AG08395 (cell line): ENCODE measurements around the gene MYOZ3.
A peak's percentile ranks its signal among the peaks of the same experiment; 100 is the strongest.

ENCODE experiments used
- DNase-seq: peaks from one replicate; pipeline ENCODE4 v3.0.0; 2012; ENCODE audit warnings: mixed read lengths, low spot score

The MYOZ3 gene

DNA sequence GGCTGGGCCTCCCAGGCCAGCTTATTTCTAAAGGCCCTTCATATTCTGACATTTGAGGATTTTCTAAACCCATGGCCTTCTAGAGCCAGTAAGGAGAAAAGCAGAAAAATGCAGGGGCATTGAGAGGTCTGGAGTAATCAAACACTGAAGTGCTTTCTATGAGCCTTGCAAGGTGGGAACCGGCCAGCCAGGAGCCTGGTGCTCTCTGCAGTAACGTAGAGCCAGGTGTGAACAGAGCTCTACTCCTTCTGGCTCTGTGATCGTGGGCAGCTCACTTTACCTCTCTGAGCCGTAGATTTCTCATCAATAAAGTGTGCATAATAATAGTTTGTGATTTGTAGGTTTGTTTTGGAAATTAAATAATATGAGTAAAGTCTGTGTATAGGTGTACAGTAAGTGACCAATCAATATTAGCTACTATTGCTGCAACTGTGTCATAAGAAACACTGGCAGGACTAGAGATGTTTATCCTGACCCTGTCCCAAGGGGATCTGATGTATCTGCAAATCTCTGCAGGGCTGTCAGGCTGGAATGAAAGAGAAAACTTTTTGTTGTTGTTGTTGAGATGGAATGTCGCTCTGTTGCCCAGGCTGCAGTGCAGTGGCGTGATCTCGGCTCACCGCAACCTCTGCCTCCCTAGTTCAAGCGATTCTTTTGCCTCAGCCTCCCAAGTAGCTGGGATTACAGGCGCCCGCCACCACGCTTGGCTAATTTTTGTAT lies 17.9 kb upstream of the MYOZ3 start:
- DNase-seq, result no peak

DNA sequence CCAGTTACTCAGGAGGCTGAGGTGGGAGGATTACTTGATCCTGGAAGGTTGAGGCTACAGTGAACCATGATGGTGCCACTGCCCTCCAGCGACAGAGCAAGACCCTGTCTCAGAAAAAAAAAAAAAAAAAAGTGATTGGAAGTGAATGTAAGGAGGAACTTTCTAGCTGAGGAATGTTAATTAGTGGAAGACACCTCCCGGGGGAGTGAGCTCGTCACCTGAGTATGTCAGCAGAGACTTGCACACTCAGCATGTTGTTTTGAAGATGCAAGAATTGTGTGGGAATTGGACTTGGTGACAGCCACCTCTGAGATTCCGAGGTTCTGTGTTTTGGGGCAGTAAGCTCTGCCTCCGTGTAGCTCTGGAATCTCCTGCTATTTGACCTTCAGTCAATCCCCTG lies 17.0 kb upstream of the MYOZ3 start:
- DNase-seq, result no peak

DNA sequence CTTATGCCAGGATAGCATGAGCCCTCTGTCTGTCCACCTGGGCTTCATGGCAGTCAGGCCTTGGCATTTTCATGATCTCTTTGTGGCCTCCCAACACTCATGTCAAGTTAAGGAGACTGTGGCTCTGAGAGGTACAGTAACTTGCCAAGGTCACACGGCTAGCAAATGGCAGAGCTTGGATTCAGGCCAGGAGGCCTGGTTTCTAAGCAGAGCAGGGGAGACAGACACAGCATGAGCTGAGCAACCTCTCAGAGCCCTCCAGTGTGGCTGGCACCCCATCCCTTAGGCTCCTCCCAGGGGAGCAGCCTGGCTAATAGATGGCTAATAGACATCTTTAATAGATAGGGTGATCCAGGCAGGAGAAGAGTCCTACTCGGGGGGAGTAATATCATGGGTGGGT lies 16.5 kb upstream of the MYOZ3 start:
- DNase-seq, result no peak

DNA sequence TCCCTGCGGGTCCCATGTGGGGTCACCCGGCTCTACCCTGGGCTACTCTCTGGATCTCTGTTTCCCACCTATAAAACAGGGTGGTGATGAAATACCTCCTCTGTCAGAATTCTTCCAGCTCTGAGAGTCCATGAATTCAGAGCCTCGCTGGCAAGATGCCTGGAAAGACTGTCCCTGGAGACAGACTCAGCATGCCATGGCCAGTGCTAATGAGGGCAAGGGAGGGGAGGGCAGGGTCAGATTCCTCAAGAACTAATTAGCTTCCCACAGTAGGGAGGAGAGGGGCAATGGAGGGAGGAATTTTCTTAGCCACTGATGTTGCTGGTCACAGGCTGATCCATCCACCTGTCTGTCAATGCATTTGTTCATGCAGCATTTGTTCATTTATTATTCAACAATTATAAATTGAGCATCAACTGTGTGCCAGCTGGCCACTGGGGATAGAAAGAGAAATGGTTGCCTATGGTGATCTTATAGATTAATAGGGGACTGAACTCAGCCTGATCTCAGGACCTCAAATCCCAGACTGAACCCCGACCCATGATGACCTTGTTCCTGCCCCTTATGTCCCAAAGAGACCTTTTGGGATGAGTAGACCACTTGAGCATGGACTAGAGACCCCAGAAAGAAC lies 15.9 kb upstream of the MYOZ3 start:
- peak; percentile 91 for DNase-seq

DNA sequence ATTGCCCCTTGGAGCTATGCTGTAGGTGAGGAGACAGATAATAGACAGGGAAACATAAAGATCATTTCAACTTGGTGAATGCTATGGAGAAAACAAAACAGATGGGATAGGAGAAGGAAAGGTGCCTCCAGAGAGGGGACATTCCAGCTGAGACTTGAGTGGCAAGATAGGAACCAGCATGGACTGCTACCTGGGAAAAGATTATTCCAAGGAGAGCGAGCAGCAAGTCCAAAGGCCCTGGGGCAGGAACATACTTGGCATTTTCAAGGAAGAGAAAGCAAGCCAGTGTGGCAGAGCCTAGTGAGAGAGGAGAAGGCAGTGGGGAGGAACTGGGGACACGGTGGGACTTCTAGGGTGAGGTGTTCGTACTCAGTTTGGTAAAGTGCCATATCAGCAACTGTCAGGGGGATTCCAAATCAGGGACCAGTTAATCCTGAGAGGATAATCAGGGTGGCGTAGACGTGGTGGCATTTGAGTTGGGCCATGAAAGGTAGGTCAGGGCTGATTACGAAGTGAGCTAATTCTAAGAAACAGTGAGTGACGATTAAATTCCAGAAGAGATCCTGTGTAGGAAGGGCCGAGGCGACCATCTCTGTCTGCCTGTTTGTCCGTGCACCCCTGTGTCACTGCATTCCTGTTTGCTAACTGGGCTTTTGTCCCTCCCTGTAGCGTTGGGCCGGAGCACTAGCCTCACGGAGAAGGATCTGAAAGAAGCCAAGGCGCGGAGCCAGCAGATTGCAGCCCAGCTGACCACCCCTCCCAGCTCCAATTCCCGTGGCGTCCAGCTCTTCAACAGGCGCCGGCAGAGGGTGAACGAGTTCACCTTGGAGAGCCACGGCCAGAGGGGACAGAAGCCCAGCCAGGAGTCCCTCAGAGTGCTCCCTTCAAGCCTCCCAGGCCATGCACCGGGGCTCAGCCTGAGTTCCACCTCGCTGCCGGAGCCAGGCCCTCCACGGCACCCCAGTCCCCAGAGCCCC lies 13.5 kb upstream of the MYOZ3 start:
- no peak for DNase-seq

DNA sequence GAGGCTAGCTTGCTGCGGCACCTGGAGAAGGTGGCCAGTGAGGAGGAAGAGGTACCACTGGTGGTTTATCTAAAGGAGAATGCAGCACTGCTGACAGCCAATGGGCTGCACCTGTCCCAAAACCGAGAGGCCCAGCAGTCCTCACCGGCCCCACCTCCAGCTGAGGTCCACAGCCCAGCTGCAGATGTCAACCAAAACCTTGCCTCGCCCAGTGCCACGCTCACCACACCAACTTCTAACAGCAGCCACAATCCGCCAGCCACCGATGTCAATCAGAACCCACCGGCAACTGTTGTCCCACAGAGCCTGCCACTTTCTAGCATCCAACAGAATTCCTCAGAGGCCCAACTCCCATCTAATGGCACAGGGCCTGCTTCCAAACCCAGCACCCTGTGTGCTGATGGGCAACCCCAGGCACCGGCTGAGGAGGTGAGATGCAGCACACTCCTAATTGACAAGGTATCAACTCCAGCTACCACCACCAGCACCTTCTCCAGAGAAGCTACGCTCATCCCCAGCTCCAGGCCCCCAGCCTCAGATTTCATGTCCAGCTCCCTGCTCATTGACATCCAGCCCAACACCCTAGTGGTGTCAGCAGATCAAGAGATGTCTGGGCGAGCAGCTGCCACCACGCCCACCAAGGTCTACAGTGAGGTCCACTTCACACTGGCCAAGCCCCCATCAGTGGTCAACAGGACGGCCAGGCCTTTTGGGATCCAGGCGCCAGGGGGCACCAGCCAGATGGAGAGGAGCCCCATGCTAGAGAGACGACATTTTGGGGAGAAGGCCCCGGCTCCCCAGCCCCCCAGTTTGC lies 12.6 kb upstream of the MYOZ3 start:
- no peak for DNase-seq

DNA sequence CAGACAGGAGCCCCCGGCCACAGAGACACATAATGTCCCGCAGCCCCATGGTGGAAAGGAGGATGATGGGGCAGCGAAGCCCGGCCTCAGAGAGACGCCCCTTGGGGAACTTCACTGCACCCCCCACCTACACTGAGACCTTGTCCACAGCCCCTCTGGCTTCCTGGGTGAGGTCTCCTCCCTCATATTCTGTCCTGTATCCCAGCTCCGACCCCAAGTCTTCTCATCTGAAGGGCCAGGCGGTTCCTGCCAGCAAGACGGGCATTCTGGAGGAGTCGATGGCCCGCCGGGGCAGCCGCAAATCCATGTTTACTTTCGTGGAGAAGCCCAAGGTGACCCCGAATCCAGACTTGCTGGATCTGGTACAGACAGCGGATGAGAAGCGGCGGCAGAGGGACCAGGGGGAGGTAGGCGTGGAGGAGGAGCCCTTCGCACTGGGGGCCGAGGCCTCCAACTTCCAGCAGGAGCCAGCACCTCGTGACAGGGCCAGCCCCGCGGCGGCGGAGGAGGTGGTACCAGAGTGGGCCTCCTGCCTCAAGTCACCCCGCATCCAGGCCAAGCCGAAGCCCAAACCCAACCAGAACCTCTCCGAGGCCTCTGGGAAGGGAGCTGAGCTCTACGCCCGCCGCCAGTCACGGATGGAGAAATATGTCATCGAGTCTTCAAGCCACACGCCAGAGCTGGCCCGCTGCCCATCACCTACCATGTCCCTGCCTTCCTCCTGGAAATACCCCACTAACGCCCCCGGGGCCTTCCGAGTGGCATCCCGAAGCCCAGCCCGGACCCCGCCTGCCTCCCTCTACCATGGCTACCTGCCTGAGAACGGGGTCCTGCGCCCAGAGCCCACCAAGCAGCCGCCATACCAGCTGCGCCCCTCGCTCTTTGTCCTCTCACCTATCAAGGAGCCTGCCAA lies 11.7 kb upstream of the MYOZ3 start:
- DNase-seq, result no peak

DNA sequence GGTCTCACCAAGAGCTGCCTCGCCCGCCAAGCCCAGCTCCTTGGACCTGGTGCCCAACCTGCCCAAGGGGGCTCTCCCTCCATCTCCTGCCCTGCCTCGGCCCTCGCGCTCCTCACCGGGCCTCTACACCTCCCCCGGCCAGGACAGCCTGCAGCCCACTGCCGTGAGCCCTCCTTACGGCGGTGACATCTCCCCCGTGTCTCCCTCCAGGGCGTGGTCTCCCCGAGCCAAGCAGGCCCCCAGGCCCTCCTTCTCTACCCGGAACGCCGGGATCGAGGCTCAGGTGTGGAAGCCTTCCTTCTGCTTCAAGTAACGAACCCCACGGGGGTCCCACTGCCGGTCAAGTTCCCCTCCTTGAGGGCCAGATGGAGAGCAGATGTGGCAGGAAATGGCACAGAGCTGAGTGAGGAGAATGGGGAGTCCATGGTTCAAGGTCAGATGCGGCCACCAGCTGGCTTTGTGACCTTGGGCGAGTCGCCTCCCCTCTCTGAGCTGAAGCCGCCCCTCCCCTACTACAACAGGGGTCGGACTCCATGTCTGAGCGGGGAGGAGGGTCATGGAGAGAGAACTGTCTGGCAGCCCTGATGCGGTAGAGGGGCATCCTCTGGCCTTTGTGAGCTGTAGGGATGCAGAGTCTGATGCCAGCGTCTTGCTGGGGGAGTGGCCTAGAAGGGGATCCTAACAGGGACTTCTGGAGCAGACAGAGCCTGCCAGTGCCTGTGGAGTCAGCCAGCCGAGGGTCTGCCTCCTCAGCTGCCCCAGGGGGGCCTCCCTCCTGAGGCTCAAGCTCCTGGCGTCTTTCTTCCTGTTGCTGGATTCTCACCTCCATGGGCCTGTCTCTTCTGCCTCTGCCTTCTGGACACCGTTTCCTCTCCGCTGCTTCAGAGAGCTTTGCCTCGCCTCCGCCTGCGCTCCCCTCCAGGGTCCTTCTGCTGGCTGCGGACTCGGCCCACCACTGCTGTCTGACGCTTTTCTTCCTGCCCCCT lies 10.7 kb upstream of the MYOZ3 start:
- DNase-seq, result no peak

DNA sequence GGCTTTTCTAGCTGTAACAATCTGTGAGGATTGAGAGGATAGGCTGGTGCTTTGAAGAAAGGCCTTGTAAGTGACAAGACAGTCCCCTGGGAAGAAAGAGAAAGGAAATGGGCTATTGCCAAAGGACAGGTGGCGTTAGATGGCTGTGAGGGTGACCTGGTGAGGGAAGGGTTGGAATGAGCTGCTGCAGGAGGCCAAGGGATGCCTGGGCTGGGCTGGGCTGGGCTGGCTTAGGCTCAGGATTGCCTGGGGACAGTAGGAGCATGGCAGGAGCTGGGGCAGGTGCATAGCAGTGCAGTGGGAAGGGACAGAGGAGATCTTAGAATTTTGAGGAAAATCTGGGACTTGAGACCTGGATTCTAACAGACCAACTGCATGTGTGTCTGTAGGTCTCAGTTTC lies 9.7 kb upstream of the MYOZ3 start:
- no peak for DNase-seq

DNA sequence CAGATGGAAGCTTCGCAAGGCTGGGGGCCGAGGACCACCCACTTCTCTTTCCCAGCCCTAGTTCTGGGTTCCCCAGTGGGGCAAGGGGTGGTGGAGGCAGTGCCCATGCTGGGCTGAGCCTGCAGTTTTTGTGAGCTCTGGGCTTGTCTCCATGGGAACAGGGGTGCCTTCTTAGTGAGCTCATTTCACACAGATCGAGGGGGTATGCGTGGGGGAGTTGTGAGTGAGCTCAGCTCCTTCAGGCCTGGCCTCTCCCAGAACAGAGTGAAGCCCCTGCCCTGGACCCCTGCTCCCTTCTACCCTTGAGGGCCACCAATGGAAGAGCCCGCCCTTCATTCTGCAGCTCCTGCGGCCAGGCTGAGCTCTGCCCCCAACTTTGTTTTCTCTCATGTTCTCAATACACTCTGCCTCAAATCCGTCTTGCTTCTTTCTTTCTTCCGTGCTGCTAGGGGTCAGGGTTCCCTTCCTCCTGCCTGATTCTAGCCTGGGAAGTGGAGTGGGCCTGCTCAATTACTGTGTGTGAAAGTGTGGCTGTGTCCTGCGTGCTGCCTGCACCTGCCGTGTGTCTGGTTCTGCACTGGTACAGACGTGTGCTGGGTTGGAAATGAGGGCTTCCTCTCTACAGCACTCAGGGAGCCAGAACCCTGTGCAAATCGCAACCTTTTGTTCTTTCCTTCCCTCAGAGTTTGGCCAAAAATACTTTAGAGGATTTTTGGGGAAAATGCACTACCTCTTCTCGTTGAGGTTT lies 9.0 kb upstream of the MYOZ3 start:
- DNase-seq, result no peak

DNA sequence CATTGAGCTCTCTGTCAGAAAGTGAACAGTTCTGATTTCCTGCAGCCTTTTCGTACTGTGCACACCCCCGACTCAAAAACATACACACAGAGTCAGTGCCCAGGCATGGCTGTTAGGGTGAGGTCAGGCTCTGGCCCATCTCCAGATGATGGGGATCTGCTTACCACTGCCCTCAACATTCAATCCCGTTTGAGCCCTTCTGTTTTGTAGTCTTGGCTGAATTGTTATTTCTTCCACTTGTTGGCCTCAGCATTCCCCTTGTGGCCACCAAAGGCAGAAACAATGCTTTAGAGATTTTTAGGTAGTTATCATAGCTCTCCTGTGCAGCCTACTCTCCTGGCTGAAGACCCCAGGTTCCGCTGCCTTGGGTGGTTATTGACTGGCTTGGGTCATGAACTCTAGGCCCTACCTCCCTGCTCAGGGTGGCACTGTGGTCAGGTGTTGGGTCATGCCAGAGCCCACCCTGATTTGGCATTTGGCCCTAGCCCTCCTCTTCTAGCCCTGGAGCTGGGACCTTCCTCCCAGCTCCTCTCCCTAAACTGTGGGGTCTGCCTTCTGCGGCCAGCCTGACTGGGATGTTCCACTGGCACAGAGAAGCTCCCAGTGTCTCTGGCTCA lies 7.8 kb upstream of the MYOZ3 start:
- DNase-seq, result peak; percentile 66

DNA sequence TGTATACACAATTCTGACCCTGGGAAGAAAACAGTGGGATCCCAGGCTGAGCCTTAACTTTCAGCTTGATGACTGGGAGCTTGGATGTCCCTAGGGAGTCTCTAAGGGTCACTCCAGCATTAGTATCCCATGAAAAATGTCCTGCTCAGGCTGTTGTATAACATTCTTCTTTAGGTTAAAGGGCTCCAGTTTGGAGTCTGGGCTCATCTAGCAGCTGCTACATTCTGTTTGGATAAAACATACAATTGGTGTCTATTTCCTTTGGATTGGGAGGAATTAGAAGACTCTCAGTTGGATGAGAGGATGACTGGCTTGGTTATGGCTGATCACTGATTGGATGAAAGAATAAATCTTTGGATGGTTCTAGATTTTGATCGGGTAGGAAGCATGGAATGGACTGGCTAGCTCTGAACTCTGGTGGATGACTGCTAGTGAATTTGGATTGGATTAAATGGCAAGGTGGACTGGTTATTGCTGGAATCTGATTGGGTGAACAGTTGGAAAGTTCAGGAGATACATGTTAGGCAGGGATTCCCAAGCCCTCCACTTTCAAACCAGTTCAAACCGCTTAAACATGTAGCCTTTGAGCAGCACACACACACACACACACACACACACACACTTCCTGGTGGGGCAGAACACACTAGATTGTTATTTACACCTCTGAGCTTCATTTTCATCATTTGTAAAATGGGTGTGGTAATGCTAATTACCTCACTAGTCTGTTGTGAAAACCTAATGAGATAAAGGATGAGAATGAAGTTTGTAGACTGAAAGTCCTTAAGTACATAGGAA lies 7.1 kb upstream of the MYOZ3 start:
- DNase-seq, result no peak

DNA sequence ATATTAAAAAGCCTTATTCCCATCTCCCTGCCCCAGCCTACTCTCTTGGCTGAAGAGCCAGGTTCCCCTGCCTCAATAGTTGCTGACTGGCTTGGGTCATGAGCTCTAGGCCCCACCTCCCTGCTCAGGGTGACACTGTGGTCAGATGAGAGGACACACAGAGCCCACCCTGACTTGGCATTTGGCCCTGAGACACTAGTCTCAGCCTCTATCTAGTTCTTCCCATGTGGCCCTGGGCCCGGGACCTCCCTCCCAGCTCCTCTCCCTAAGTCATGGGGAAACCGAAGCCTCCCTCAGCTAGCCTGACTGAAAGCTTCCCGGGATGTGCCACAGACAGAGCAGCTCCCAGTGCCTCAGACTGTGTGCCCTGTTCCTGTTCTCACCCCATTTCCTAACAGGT lies 5.8 kb upstream of the MYOZ3 start:
- no peak for DNase-seq

DNA sequence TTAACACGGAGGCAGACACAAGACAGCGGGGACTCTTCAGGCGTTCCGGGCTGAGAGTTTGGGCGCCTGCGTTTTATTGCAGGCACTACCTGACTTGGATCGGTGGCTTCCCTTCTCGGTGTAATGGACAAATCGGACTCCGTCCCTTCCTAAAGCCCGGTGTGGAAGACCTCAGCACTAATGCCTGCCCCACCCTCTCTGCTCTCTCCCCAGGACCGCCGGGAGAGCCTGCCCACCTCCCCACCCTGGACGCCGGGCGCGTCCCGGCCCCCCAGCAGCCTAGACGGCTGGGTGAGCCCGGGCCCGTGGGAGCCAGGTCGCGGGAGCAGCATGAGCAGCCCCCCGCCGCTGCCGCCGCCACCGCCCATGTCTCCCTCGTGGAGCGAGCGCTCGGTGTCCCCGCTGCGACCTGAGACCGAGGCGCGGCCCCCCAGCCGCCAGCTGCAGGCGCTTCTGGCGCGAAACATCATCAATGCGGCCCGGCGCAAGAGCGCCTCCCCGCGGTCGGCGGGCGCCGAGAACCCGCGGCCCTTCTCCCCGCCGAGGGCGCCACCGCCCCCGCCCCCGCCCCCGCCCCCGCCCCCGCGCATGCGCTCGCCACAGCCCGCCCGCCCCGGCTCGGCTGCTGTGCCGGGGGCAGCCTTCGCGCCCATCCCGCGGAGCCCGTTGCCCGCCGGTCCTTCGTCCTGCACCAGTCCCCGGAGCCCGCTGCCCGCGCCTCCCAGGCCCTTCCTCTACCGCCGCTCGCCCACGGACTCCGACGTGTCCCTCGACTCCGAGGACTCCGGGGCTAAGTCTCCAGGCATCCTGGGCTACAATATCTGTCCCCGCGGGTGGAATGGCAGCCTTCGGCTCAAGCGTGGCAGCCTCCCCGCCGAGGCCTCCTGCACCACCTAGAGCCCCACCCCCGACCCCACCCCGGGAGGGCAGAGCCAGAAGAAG lies 4.6 kb upstream of the MYOZ3 start:
- peak; percentile 96 for DNase-seq

DNA sequence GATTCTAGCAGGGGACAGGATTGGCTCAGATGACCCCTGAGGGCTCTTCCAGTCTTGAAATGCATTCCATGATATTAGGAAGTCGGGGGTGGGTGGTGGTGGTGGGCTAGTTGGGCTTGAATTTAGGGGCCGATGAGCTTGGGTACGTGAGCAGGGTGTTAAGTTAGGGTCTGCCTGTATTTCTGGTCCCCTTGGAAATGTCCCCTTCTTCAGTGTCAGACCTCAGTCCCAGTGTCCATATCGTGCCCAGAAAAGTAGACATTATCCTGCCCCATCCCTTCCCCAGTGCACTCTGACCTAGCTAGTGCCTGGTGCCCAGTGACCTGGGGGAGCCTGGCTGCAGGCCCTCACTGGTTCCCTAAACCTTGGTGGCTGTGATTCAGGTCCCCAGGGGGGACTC lies 2.9 kb upstream of the MYOZ3 start:
- no peak for DNase-seq

DNA sequence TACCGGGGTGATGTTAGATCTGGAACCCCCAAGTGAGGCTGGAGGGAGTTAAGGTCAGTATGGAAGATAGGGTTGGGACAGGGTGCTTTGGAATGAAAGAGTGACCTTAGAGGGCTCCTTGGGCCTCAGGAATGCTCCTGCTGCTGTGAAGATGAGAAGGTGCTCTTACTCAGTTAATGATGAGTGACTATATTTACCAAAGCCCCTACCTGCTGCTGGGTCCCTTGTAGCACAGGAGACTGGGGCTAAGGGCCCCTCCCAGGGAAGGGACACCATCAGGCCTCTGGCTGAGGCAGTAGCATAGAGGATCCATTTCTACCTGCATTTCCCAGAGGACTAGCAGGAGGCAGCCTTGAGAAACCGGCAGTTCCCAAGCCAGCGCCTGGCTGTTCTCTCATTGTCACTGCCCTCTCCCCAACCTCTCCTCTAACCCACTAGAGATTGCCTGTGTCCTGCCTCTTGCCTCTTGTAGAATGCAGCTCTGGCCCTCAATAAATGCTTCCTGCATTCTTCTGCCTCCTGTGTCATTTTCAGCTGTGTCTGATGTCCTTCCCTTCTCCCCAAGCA lies 2.3 kb upstream of the MYOZ3 start:
- DNase-seq, result no peak
